OCI-LY3 (cell line): ENCODE results near the gene CLDN16.

Source experiments
- H2AFZ ChIP-seq: fragments of 200-600, 300-600 bp; shearing (Covaris generic); 2 replicates; pipeline ENCODE4 v1.6.0; 2014; ENCODE audit warnings: antibody characterized with exemption, low read depth, low read length
- H3K27ac ChIP-seq: fragments of 200-600, 300-600 bp; sonication (generic); 2 replicates; pipeline ENCODE4 v1.5.1; 2014; ENCODE audit warnings: mild to moderate bottlenecking, low read length, moderate library complexity, mixed read lengths
- H3K27me3 ChIP-seq: fragments of 200-600, 300-600 bp; sonication (generic); 2 replicates; pipeline ENCODE4 v1.6.1; 2014; ENCODE audit warnings: low read depth, low read length, mixed read lengths
- H3K36me3 ChIP-seq: fragments of 200-600, 300-600 bp; sonication (generic); replicated peaks from 2 replicates; pipeline ENCODE3; 2014; ENCODE audit warnings: low read depth, low read length, mixed read lengths
- H3K4me1 ChIP-seq: fragments of 300-600, 200-600 bp; sonication (generic); 2 replicates; pipeline ENCODE4 v1.6.1; 2014; ENCODE audit warnings: low read length, mixed read lengths
- H3K4me2 ChIP-seq: fragments of 200-600, 300-600 bp; sonication (generic); 2 replicates; pipeline ENCODE4 v1.6.1; 2014; ENCODE audit warnings: low read length, mixed read lengths
- H3K4me3 ChIP-seq: fragments of 300-600, 200-600 bp; sonication (generic); 2 replicates; pipeline ENCODE4 v1.5.1; 2014; ENCODE audit warnings: antibody characterized with exemption, mild to moderate bottlenecking, low read length, moderate library complexity
- H3K79me2 ChIP-seq: fragments of 300-600, 200-600 bp; shearing (Covaris generic); 2 replicates; pipeline ENCODE4 v1.6.1; 2014; ENCODE audit warnings: mild to moderate bottlenecking, low read length, mixed read lengths
- H3K9ac ChIP-seq: fragments of 300-600, 200-600 bp; shearing (Covaris generic); 2 replicates; pipeline ENCODE4 v1.6.0; 2014; ENCODE audit warnings: mild to moderate bottlenecking, low read length, moderate library complexity
- H3K9me3 ChIP-seq: fragments of 200-600, 300-600 bp; shearing (Covaris generic); 2 replicates; pipeline ENCODE4 v1.6.1; 2014; ENCODE audit warnings: low read length, mixed read lengths; ENCODE audit not compliant: insufficient read depth
- H4K20me1 ChIP-seq: fragments of 200-600, 300-600 bp; sonication (generic); 2 replicates; pipeline ENCODE4 v1.6.1; 2016; ENCODE audit warnings: low read length, mixed read lengths; ENCODE audit not compliant: insufficient read depth
- EZH2phosphoT487 ChIP-seq: fragments of 200-600 bp; shearing (Covaris generic); IDR thresholded peaks from 2 replicates; pipeline ENCODE4 v1.6.1; 2018; ENCODE audit warnings: antibody characterized with exemption, mixed run types, low read depth
- TF ChIP-seq, protein P1 (sequence below): fragments of 200-600, 300-600 bp; sonication (generic); IDR thresholded peaks from 2 replicates; pipeline ENCODE4 v1.5.1; 2014; ENCODE audit warnings: antibody characterized with exemption, low read length, low read depth

Gene CLDN16

DNA sequence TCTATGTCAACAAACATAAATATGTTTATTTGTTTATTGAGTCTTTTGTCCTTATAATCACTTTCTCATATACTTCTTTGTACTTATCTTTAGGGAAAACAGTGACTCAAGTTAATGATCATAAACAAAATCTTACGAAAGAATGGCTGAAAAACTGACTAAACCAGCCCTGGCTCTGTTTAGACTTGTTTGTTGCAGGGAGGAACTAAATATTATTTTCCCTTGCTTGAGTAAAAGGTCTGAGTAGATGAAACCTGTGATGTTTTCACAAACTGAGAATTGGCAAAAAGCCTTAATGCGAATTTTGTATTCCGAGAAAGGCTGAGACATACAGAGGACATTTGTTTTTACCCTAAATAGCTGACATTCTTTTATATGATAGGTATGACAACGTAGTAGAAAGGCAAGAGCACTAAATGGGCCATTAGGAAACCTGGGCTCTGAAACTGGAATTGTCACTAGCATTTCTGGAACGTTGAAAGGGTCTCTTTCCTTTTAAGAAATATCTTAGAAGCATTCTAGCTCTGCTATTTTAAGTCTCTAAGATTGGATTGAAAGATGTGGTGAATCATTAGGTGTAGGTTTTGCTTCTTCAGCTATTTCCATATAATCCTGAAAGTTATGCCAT is 18.2 kb upstream of the CLDN16 start:
- TF ChIP-seq, protein P1, sequence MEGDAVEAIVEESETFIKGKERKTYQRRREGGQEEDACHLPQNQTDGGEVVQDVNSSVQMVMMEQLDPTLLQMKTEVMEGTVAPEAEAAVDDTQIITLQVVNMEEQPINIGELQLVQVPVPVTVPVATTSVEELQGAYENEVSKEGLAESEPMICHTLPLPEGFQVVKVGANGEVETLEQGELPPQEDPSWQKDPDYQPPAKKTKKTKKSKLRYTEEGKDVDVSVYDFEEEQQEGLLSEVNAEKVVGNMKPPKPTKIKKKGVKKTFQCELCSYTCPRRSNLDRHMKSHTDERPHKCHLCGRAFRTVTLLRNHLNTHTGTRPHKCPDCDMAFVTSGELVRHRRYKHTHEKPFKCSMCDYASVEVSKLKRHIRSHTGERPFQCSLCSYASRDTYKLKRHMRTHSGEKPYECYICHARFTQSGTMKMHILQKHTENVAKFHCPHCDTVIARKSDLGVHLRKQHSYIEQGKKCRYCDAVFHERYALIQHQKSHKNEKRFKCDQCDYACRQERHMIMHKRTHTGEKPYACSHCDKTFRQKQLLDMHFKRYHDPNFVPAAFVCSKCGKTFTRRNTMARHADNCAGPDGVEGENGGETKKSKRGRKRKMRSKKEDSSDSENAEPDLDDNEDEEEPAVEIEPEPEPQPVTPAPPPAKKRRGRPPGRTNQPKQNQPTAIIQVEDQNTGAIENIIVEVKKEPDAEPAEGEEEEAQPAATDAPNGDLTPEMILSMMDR, result no peak
- no peak for TF ChIP-seq EZH2phosphoT487
- Histone ChIP-seq H3K27me3 (no peaks in the 10 kb centered on the region), H3K4me1 (no peaks in the 10 kb centered on the region), H2AFZ (no peak overlapping the region), H4K20me1 (no peaks in the 10 kb centered on the region), H3K9me3 (no peaks in the 10 kb centered on the region), H3K79me2 (no peaks in the 10 kb centered on the region), H3K36me3 (no peaks in the 10 kb centered on the region), H3K27ac (no peak overlapping the region), H3K9ac (no peak overlapping the region), H3K4me3 (no peak overlapping the region), H3K4me2 (no peak overlapping the region)

GRCh38 chr3:190370369-190370768 is 17.6 kb upstream of the CLDN16 start:
- H3K9ac ChIP-seq, result no peak overlapping the region
- H3K4me1 ChIP-seq, result no peaks in the 10 kb centered on the region

GRCh38 chr3:190371152-190371551 is 16.8 kb upstream of the CLDN16 start:
- no peaks in the 10 kb centered on the region for H3K79me2 ChIP-seq
- no peak overlapping the region for H3K9ac ChIP-seq
- TF ChIP-seq, protein P1, result no peak
- TF ChIP-seq EZH2phosphoT487, result no peak
- H4K20me1 ChIP-seq, result no peaks in the 10 kb centered on the region
- H3K4me2 ChIP-seq, result no peak overlapping the region
- no peak overlapping the region for H2AFZ ChIP-seq
- H3K36me3 ChIP-seq, result no peaks in the 10 kb centered on the region
- no peak overlapping the region for H3K27ac ChIP-seq
- H3K9me3 ChIP-seq, result no peaks in the 10 kb centered on the region
- H3K4me1 ChIP-seq, result no peaks in the 10 kb centered on the region
- H3K27me3 ChIP-seq, result no peaks in the 10 kb centered on the region
- H3K4me3 ChIP-seq, result no peak overlapping the region

More at GRCh38 chr3:190370369-190370768, 17.6 kb upstream of the CLDN16 start:
- Histone ChIP-seq H3K27ac (no peak overlapping the region), H3K27me3 (no peaks in the 10 kb centered on the region), H3K4me3 (no peak overlapping the region), H3K36me3 (no peaks in the 10 kb centered on the region), H2AFZ (no peak overlapping the region), H3K79me2 (no peaks in the 10 kb centered on the region), H4K20me1 (no peaks in the 10 kb centered on the region), H3K4me2 (no peak overlapping the region), H3K9me3 (no peaks in the 10 kb centered on the region)
- TF ChIP-seq EZH2phosphoT487, result no peak
- TF ChIP-seq, protein P1, result no peak

GRCh38 chr3:190375246-190375645 is 12.7 kb upstream of the CLDN16 start:
- no peak overlapping the region for H3K9ac ChIP-seq
- H3K9me3 ChIP-seq, result no peaks in the 10 kb centered on the region
- H2AFZ ChIP-seq, result no peak overlapping the region
- no peak for TF ChIP-seq EZH2phosphoT487
- TF ChIP-seq, protein P1, result no peak
- H3K4me3 ChIP-seq, result no peak overlapping the region
- H3K4me2 ChIP-seq, result no peak overlapping the region
- no peaks in the 10 kb centered on the region for H3K36me3 ChIP-seq
- no peaks in the 10 kb centered on the region for H3K79me2 ChIP-seq
- H4K20me1 ChIP-seq, result no peaks in the 10 kb centered on the region
- H3K27ac ChIP-seq, result no peak overlapping the region
- no peaks in the 10 kb centered on the region for H3K4me1 ChIP-seq
- no peaks in the 10 kb centered on the region for H3K27me3 ChIP-seq
